Coronary artery (tissue), 2 donors: ENCODE results near the gene WDR45.

Source experiments
- DNase-seq: peaks from one replicate; pipeline ENCODE4 v3.0.0-alpha.2; 2017; ENCODE audit warnings: low spot score
- H3K27ac ChIP-seq, 2 donors: fragments of 200-600 bp; sonication (generic); one replicate each; pipeline ENCODE4 v1.5.1; 2016 to 2019
- H3K4me3 ChIP-seq: fragments of 200-600 bp; sonication (generic); 2 replicates; pipeline ENCODE4 v1.5.1; 2016; ENCODE audit warnings: mild to moderate bottlenecking, moderate library complexity
- TF ChIP-seq, protein P1 (sequence below): fragments of 200-600 bp; sonication (generic); IDR thresholded peaks from one replicate; pipeline ENCODE4 v1.5.1; 2019; ENCODE audit warnings: antibody characterized with exemption

The WDR45 gene

GRCh38 chrX:49069038-49069437 is 10.6 kb downstream of the WDR45 start:
- no peak overlapping the region for H3K4me3 ChIP-seq
- TF ChIP-seq, protein P1, sequence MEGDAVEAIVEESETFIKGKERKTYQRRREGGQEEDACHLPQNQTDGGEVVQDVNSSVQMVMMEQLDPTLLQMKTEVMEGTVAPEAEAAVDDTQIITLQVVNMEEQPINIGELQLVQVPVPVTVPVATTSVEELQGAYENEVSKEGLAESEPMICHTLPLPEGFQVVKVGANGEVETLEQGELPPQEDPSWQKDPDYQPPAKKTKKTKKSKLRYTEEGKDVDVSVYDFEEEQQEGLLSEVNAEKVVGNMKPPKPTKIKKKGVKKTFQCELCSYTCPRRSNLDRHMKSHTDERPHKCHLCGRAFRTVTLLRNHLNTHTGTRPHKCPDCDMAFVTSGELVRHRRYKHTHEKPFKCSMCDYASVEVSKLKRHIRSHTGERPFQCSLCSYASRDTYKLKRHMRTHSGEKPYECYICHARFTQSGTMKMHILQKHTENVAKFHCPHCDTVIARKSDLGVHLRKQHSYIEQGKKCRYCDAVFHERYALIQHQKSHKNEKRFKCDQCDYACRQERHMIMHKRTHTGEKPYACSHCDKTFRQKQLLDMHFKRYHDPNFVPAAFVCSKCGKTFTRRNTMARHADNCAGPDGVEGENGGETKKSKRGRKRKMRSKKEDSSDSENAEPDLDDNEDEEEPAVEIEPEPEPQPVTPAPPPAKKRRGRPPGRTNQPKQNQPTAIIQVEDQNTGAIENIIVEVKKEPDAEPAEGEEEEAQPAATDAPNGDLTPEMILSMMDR: no peak
- DNase-seq: no peak
- H3K27ac ChIP-seq: no peak overlapping the region

- DNase-seq: no peak
- H3K4me3 ChIP-seq: no peak overlapping the region
- TF ChIP-seq, protein P1: no peak
- no peak overlapping the region for H3K27ac ChIP-seq
Measured at GRCh38 chrX:49067285-49068120, 12.2 kb downstream of the WDR45 start.

DNA sequence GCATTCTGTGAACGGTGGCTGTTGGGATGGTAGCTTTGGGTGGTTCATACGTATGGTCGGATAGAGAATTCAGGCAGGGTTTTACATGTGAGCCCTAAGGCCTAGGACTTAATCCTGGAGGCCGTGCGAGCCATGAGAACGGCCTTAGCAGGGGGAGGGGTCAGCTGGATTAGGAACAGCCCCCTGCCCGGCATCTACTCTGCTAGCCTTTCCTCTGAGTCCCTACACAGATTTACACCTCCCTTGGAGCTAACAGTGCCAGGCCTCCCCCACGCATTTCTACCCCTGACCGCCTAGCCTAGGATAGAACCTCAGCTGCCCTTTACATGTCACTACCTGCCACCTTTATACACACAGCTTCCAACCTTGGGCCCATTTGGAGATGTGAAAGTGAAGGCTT is 13.0 kb downstream of the WDR45 start:
- no peak overlapping the region for H3K27ac ChIP-seq
- TF ChIP-seq, protein P1: no peak
- H3K4me3 ChIP-seq: no peak overlapping the region
- DNase-seq: no peak

DNA sequence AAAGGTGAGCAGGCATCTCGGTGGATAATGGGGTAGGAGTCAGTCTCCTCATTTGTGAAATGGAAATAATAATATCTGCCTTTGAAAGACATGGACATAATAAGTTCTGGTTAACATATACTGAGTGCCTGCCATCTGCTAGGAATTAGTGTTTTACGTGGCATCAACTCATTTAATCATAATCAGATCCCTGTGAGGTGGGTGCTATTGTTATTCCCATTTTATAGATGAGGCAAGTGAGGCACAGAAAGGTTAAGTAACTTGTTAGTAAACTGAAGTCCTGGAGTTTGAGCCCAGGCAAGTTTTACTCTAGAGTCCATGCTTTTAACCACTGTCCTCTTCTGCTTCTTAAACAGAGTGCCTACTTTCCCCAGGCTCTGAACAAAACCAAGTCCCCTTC is 13.4 kb downstream of the WDR45 start:
- no peak for DNase-seq
- H3K27ac ChIP-seq: no peak overlapping the region
- H3K4me3 ChIP-seq: no peak overlapping the region
- TF ChIP-seq, protein P1: no peak

DNA sequence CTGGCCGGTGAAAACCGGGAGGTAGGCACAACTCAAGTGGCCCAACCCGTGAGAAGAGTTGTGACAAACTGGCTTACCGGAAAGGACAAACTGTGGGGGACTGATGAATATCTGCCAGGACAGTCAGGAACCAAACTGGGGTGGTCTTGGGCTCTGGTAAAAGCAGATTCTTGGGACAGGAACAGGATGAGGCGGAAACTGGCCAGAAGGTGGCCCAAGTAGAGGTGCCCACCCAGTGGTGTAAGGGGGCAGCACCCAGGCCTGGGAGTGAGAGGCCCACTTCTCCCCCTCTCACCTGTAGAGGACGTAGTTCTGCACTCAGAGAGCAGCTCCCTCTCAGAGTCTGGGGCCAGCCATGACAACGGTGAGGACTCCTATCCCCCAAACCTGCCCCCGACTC is 15.0 kb downstream of the WDR45 start:
- peak; percentile 53 for DNase-seq
- H3K4me3 ChIP-seq: no peak overlapping the region
- H3K27ac ChIP-seq: no peak overlapping the region
- TF ChIP-seq, protein P1: no peak

GRCh38 chrX:49064303-49064702 is 15.4 kb downstream of the WDR45 start:
- DNase-seq: peak; percentile 55
- Histone ChIP-seq H3K4me3 (no peak overlapping the region), H3K27ac (no peak overlapping the region)
- TF ChIP-seq, protein P1: no peak

DNA sequence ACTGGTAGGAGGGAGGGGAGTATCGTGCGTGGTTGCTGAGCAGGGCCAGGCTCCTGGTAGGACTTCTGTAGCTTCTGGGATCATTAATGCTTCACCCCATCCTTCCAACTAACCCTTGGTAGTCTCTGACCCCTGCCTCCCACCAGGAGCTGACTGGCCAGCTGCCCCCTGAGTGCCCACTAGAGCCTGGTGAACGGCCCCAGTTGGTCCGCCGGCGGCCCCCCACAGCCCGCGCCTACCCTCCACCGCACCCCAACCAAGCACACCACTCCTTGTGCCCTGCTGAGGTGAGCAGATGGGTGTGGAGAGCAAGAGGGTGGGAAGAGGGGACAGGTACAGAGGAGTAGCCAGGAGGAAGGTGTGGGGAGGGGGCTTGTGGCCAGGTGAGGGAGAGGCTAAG is 16.0 kb downstream of the WDR45 start:
- TF ChIP-seq, protein P1: no peak
- H3K4me3 ChIP-seq: no peak overlapping the region
- H3K27ac ChIP-seq: no peak overlapping the region
- DNase-seq: peak; percentile 64
